NCI-H1436 (cell line): ENCODE results near the gene NDUFS8.

Experiments
- DNase-seq: peaks from one replicate; lab custom pipeline; 2025; lab: John Stamatoyannopoulos, UW

Gene NDUFS8

GRCh38 chr11:68036717-68037239 lies 6.3 kb downstream of the NDUFS8 start:
- no peak for DNase-seq

GRCh38 chr11:68037411-68038225 lies 7.1 kb downstream of the NDUFS8 start:
- DNase-seq, result no peak

GRCh38 chr11:68038226-68038717 lies 7.8 kb downstream of the NDUFS8 start:
- DNase-seq, result no peak

- no peak for DNase-seq
Measured at GRCh38 chr11:68038718-68039525, 8.4 kb downstream of the NDUFS8 start, which contains the start of gene TCIRG1. Gene TCIRG1, plus strand, starts transcription at chr11:68039025. Its CDS starts 2,247 bp downstream, at chr11:68041272.

- DNase-seq, result no peak
Measured at GRCh38 chr11:68039526-68040086, 9.1 kb downstream of the NDUFS8 start.

GRCh38 chr11:68040101-68040956 lies 9.8 kb downstream of the NDUFS8 start:
- peak; percentile 41 for DNase-seq

GRCh38 chr11:68040957-68041591 lies 10.6 kb downstream of the NDUFS8 start:
- no peak for DNase-seq

- no peak for DNase-seq
Measured at GRCh38 chr11:68041617-68042218, 11.2 kb downstream of the NDUFS8 start.

- DNase-seq, result no peak
Measured at GRCh38 chr11:68042219-68043028, 11.9 kb downstream of the NDUFS8 start.

- DNase-seq, result no peak
Measured at GRCh38 chr11:68043029-68043348, 12.5 kb downstream of the NDUFS8 start.

- peak; percentile 15 for DNase-seq
Measured at GRCh38 chr11:68043349-68044144, 13.1 kb downstream of the NDUFS8 start.

- DNase-seq, result peak; percentile 51
Measured at GRCh38 chr11:68044145-68044813, 13.8 kb downstream of the NDUFS8 start.

GRCh38 chr11:68044898-68045351 lies 14.4 kb downstream of the NDUFS8 start:
- DNase-seq, result no peak

- DNase-seq, result no peak
Measured at GRCh38 chr11:68047437-68048290, 17.2 kb downstream of the NDUFS8 start.

- no peak for DNase-seq
Measured at GRCh38 chr11:68048681-68049508, 18.4 kb downstream of the NDUFS8 start.
